ENCODE measurements around the gene SLC34A1. TPM values are rescaled to one million over a fixed set of nuclear protein-coding genes. Genes with fewer than 3 reads are reported as not detected.

Gene SLC34A1
- total RNA-seq, 4 donors from 2014 or later, result not detected

GRCh38 chr5:177390363-177391300 is 6.4 kb downstream of the SLC34A1 start:
- Histone ChIP-seq H3K36me3 (no peaks in the 10 kb centered on the region), H3K27me3 (peaks cover 0 to 32% (median 0%) of the 10 kb centered on the region in 4 donors), H3K4me3 (no peak overlapping the region), H3K9me3 (no peaks in the 10 kb centered on the region), H3K4me1 (peaks cover 0 to 21% (median 13%) of the 10 kb centered on the region in 4 donors), H3K27ac (replicated peaks in 1 of 4) (no peak overlapping the region)
- DNase-seq (ENCODE audit: extremely low spot score), result peak; percentile 95
- intact Hi-C loops (cut with DNase I), result loop anchor here (1.0 kb wide), 1 partner anchor 64 kb away; no protein-coding TSS in a partner anchor
- TF ChIP-seq CTCF (IDR thresholded peaks at IDR 0.05), result peak in 2 of 3 experiments; percentile 96 to 97
- TF ChIP-seq EP300 (IDR thresholded peaks at IDR 0.05), result no peak
- no peak for TF ChIP-seq POLR2A (IDR thresholded peaks at IDR 0.05; ENCODE audit: low read depth)
- peak in 1 of 2 donors; percentile 57 for TF ChIP-seq POLR2AphosphoS5 (IDR thresholded peaks at IDR 0.05)
- WGBS, result 19% methylated on average over 10 of the region's 13 CpGs

GRCh38 chr5:177392765-177393164 is 8.5 kb downstream of the SLC34A1 start:
- Histone ChIP-seq H3K36me3 (no peaks in the 10 kb centered on the region), H3K27me3 (peaks cover 0 to 46% (median 0%) of the 10 kb centered on the region in 4 donors), H3K4me3 (no peak overlapping the region), H3K27ac (replicated peaks in 1 of 4) (no peak overlapping the region), H3K9me3 (no peaks in the 10 kb centered on the region), H3K4me1 (peaks cover 0 to 21% (median 13%) of the 10 kb centered on the region in 4 donors)
- TF ChIP-seq POLR2AphosphoS5 (IDR thresholded peaks at IDR 0.05), result no peak
- no peak for TF ChIP-seq CTCF (IDR thresholded peaks at IDR 0.05)
- TF ChIP-seq EP300 (IDR thresholded peaks at IDR 0.05), result no peak
- no peak for TF ChIP-seq POLR2A (IDR thresholded peaks at IDR 0.05; ENCODE audit: low read depth)
- DNase-seq (ENCODE audit: extremely low spot score), result no peak
- 90% methylated on average over 5 of the region's 5 CpGs for WGBS
- intact Hi-C loops (cut with DNase I), result no loop called here

- Histone ChIP-seq H3K36me3 (no peaks in the 10 kb centered on the region), H3K4me1 (peaks cover 0 to 21% (median 13%) of the 10 kb centered on the region in 4 donors), H3K4me3 (no peak overlapping the region), H3K9me3 (no peaks in the 10 kb centered on the region), H3K27ac (replicated peaks in 1 of 4) (no peak overlapping the region), H3K27me3 (peaks cover 0 to 47% (median 1%) of the 10 kb centered on the region in 4 donors)
- no peak for DNase-seq (ENCODE audit: extremely low spot score)
- no peak for TF ChIP-seq POLR2AphosphoS5 (IDR thresholded peaks at IDR 0.05)
- TF ChIP-seq POLR2A (IDR thresholded peaks at IDR 0.05; ENCODE audit: low read depth), result no peak
- TF ChIP-seq EP300 (IDR thresholded peaks at IDR 0.05), result no peak
- no peak for TF ChIP-seq CTCF (IDR thresholded peaks at IDR 0.05)
- intact Hi-C loops (cut with DNase I), result no loop called here
- WGBS, result 86% methylated on average over 1 of the region's 1 CpG
Observed at GRCh38 chr5:177393206-177393765, 9.1 kb downstream of the SLC34A1 start.

- Histone ChIP-seq H3K36me3 (no peaks in the 10 kb centered on the region), H3K9me3 (no peaks in the 10 kb centered on the region), H3K4me1 (peaks cover 0 to 16% (median 13%) of the 10 kb centered on the region in 4 donors), H3K27ac (replicated peaks in 1 of 4) (no peak overlapping the region), H3K4me3 (no peak overlapping the region), H3K27me3 (peaks cover 0 to 49% (median 7%) of the 10 kb centered on the region in 4 donors)
- no peak for TF ChIP-seq POLR2AphosphoS5 (IDR thresholded peaks at IDR 0.05)
- TF ChIP-seq CTCF (IDR thresholded peaks at IDR 0.05), result no peak
- intact Hi-C loops (cut with DNase I), result no loop called here
- DNase-seq (ENCODE audit: extremely low spot score), result no peak
- WGBS, result 70% methylated on average over 2 of the region's 5 CpGs
Observed at GRCh38 chr5:177393990-177394389, 9.8 kb downstream of the SLC34A1 start.

Measured in esophagus muscularis mucosa (tissue), 4 donors.